Ovary (tissue), 1 donor: ENCODE results near the gene TBC1D16.

Experiments used
- EP300 ChIP-seq: sonication (generic); formaldehyde crosslinking; IDR thresholded peaks from one replicate; pipeline ENCODE4 v1.6.1; 2017; ENCODE audit warnings: antibody characterized with exemption
- POLR2A ChIP-seq: fragments of 450-650 bp; IDR thresholded peaks from one replicate; pipeline ENCODE4 v1.6.1; 2017; ENCODE audit warnings: antibody characterized with exemption, mild to moderate bottlenecking, moderate library complexity

DNA sequence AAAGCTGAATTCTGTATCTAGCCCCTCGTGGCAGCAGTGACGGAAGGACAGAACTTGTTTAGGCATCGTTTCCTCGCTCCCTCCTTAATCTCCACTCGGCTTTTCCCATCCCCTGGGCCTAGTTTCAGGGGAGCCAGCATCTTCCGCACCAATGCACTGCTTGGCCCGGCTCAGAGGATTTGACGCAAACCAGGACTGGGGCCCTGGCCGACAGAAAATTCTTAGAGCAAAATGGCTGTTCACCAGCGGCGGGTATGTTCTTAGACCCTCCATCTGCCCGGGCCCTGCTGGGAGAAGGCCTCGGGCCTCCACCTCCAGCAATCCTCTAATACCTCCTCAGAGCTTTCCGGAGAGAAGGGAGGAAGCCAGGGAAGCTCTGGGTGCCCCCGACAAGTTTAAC lies 54.6 kb downstream of the TBC1D16 start:
- TF ChIP-seq EP300 (no peak), POLR2A (no peak)
